Measurements from ENCODE around the gene RNF149.

- no peak for TF ChIP-seq POLR2A (IDR thresholded peaks at IDR 0.05)
- no peak for TF ChIP-seq POLR2AphosphoS5 (IDR thresholded peaks at IDR 0.05)
- TF ChIP-seq, protein P1, sequence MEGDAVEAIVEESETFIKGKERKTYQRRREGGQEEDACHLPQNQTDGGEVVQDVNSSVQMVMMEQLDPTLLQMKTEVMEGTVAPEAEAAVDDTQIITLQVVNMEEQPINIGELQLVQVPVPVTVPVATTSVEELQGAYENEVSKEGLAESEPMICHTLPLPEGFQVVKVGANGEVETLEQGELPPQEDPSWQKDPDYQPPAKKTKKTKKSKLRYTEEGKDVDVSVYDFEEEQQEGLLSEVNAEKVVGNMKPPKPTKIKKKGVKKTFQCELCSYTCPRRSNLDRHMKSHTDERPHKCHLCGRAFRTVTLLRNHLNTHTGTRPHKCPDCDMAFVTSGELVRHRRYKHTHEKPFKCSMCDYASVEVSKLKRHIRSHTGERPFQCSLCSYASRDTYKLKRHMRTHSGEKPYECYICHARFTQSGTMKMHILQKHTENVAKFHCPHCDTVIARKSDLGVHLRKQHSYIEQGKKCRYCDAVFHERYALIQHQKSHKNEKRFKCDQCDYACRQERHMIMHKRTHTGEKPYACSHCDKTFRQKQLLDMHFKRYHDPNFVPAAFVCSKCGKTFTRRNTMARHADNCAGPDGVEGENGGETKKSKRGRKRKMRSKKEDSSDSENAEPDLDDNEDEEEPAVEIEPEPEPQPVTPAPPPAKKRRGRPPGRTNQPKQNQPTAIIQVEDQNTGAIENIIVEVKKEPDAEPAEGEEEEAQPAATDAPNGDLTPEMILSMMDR (IDR thresholded peaks at IDR 0.05) = no peak
- no peak for TF ChIP-seq EP300 (IDR thresholded peaks at IDR 0.05)
These were observed 12.1 kb downstream of the RNF149 start for GRCh38 chr2:101296371-101296770.
